GM19043 (cell line): ENCODE data around the gene XPO1.

ENCODE experiments used
- ATAC-seq: cut with Tn5 transposase; IDR thresholded peaks from one replicate; pipeline ENCODE4 v1.9.1; 2021; ENCODE audit warnings: low read depth; ENCODE audit not compliant: unreplicated experiment

Gene XPO1

GRCh38 chr2:61437170-61437569 is 101.0 kb downstream of the XPO1 start:
- no peak for ATAC-seq

GRCh38 chr2:61436092-61436491 is 102.1 kb downstream of the XPO1 start:
- ATAC-seq = no peak

- ATAC-seq = no peak
Measured at GRCh38 chr2:61435291-61435690, 102.9 kb downstream of the XPO1 start.

- ATAC-seq = no peak
Measured at GRCh38 chr2:61434314-61434713, 103.8 kb downstream of the XPO1 start.

GRCh38 chr2:61433606-61434005 is 104.5 kb downstream of the XPO1 start:
- ATAC-seq = no peak

GRCh38 chr2:61432990-61433389 is 105.2 kb downstream of the XPO1 start:
- ATAC-seq = no peak

GRCh38 chr2:61431345-61431744 is 106.8 kb downstream of the XPO1 start:
- ATAC-seq = no peak
